Measurements from ENCODE around the gene POLQ.

The POLQ gene

DNA sequence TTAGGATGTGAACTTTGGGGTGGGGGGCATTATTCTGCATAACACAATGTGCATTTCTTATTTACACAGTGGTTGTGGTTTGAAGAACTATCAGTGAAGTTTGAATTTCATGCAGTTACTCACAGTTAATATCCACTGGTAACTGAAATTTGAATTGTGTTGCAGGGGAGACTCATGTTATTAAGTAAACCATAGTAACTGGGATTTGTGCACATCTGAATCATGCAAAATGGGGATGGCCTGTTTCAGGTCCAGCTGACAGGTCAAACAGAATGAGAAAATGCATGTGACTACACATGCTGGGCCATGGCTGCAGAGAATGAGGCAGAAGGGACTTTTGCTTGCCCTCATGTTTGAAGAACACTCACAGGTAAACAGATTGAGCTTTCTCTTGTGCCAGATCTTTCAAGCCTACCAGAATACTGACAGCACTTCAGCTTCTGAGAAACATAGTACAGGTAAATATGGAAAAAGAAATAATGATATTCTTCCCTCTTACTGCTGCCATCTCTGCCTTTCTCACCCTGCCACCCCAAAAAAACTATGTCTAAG is 115.0 kb downstream of the POLQ start:
- DNase-seq (ENCODE audit: low spot score): no peak

DNA sequence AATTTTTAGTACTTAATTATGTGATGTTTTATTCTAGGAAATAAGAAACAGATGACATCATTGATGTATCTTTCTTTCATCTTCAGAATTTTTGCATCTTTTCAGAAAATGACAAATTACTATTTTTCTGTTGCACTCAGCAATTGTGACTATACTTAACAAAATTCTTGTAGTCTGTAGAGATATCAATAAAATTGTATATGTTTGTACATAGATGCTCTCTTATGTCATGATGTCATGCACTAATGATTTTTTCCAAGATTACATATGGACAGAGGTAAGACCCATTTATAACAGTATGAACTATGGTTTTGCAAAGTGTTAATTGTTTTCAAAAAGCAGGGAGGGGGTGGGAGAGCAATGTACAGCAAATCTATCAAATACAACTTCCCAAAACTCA is 121.2 kb downstream of the POLQ start:
- TF ChIP-seq, protein P1, sequence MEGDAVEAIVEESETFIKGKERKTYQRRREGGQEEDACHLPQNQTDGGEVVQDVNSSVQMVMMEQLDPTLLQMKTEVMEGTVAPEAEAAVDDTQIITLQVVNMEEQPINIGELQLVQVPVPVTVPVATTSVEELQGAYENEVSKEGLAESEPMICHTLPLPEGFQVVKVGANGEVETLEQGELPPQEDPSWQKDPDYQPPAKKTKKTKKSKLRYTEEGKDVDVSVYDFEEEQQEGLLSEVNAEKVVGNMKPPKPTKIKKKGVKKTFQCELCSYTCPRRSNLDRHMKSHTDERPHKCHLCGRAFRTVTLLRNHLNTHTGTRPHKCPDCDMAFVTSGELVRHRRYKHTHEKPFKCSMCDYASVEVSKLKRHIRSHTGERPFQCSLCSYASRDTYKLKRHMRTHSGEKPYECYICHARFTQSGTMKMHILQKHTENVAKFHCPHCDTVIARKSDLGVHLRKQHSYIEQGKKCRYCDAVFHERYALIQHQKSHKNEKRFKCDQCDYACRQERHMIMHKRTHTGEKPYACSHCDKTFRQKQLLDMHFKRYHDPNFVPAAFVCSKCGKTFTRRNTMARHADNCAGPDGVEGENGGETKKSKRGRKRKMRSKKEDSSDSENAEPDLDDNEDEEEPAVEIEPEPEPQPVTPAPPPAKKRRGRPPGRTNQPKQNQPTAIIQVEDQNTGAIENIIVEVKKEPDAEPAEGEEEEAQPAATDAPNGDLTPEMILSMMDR (IDR thresholded peaks at IDR 0.05; ENCODE audit: borderline replicate concordance, control extremely low read depth, extremely low read depth, insufficient read depth, missing control alignments): no peak
- in situ Hi-C loops (cut with MboI; ENCODE audit: low sequenced_read_pairs, unreplicated experiment): no loop called here
- DNase-seq (ENCODE audit: low spot score): no peak

More for the DNA sequence above, 115.0 kb downstream of the POLQ start:
- TF ChIP-seq, protein P1 (IDR thresholded peaks at IDR 0.05; ENCODE audit: borderline replicate concordance, control extremely low read depth, extremely low read depth, insufficient read depth, missing control alignments): no peak
- in situ Hi-C loops (cut with MboI; ENCODE audit: low sequenced_read_pairs, unreplicated experiment): no loop called here

DNA sequence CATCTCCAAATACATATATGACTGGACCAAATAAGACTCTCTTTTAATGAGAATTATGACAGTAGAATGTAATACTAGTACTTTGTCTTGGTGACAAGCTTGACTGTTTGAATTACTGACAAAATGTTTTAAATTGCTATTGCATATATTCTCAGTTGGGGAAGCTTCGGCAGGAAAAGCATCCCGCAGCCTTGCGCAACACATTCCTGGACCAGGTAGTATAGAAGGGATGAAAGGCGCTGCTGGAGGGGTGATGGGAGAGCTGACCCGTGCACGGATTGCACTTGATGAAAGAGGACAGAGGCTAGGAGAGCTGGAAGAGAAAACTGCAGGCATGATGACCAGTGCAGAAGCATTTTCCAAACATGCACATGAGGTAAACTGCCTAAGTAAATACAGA is 127.6 kb downstream of the POLQ start:
- no peak for DNase-seq (ENCODE audit: low spot score)
- in situ Hi-C loops (cut with MboI; ENCODE audit: low sequenced_read_pairs, unreplicated experiment): no loop called here
- TF ChIP-seq, protein P1 (IDR thresholded peaks at IDR 0.05; ENCODE audit: borderline replicate concordance, control extremely low read depth, extremely low read depth, insufficient read depth, missing control alignments): no peak

DNA sequence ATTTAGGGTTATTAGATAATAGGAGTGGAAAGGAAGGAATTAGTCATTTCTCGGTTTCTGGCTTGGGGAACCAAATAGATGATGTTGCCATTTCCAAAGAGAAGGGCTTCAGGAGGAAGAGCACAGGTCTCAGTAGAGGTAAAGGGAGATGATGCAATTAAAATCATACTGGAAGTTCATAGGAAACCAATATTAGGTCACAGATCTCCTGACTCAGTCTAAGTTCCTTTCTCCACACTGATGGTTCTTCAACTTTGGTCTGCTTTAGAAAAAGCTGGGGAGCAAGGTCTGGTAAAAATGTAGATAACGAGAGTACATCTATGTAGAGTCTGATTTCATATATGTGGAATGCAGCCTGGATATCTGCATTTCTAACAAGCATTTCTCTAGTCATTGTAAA is 130.9 kb downstream of the POLQ start:
- DNase-seq (ENCODE audit: low spot score): no peak
- in situ Hi-C loops (cut with MboI; ENCODE audit: low sequenced_read_pairs, unreplicated experiment): no loop called here

DNA sequence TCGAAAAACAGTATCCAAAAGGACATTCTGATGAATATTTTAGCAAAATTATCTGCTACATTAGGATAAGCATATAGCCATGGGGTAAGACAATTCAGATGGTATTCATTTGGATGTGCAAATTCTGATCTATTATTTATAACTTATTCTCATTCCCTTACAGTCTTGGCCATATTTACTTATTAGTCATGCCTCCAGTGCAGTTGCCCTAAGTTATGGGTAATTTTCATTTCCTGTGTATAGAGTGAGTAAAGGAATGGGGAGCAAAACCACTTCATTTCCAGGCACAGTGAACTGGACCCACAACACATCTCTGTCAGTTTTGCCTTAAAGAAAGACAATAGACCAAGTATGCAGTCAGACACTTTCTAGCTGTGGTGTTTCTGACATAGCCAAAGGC is 134.3 kb downstream of the POLQ start:
- in situ Hi-C loops (cut with MboI; ENCODE audit: low sequenced_read_pairs, unreplicated experiment): no loop called here
- TF ChIP-seq, protein P1 (IDR thresholded peaks at IDR 0.05; ENCODE audit: borderline replicate concordance, control extremely low read depth, extremely low read depth, insufficient read depth, missing control alignments): no peak

More for the DNA sequence above, 130.9 kb downstream of the POLQ start:
- TF ChIP-seq, protein P1 (IDR thresholded peaks at IDR 0.05; ENCODE audit: borderline replicate concordance, control extremely low read depth, extremely low read depth, insufficient read depth, missing control alignments): no peak

DNA sequence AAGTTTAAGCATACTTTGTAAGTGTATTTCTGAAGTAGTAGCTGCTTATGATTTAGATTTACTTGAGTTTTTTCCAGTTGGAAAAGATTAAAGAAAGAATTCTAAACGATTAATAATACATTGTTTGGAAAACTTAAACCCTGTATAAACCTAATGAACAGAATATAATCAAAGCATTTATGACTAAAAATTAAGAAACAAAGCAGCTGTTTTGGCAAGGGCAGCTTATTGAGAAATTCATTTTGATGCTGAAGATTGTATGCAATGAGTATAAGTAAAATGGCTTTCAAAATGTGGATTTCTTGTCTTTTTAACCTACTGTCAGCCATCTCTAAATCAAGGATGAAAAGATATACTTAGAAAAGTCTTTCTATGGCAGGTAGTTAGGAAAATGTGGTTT is 140.2 kb downstream of the POLQ start:
- in situ Hi-C loops (cut with MboI; ENCODE audit: low sequenced_read_pairs, unreplicated experiment): no loop called here
- TF ChIP-seq, protein P1 (IDR thresholded peaks at IDR 0.05; ENCODE audit: borderline replicate concordance, control extremely low read depth, extremely low read depth, insufficient read depth, missing control alignments): no peak
- no peak for DNase-seq (ENCODE audit: low spot score)

More for the DNA sequence above, 134.3 kb downstream of the POLQ start:
- DNase-seq (ENCODE audit: low spot score): no peak

All from GM13976 (cell line).